Calu3 (cell line): ENCODE measurements around the gene SRRM5. TPM values are rescaled to one million over a fixed set of nuclear protein-coding genes. Genes with fewer than 3 reads are reported as not detected.

Experiments
- BruUV-seq: library from RNA; stranded (reverse); fragments of 400-500 nt; replicated peaks from 2 replicates; lab custom pipeline; 2021; lab: Mats Ljungman, UMichigan
- CTCF ChIA-PET: fragments of 300-600 bp; sonication (Branson Sonifier 250); formaldehyde crosslinking; loops from one replicate; lab custom pipeline; 2022; ENCODE audit warnings: antibody characterized with exemption; lab: Charles Lee
- DNase-seq: peaks from one replicate; pipeline ENCODE4 v3.0.0; 2022
- H3K27ac Mint-ChIP-seq: one replicate; pipeline ENCODE4 v1.8.0; 2022; ENCODE audit warnings: mixed read lengths; ENCODE audit not compliant: unreplicated experiment
- H3K27me3 Mint-ChIP-seq: one replicate; pipeline ENCODE4 v1.8.0; 2022; ENCODE audit warnings: mixed read lengths; ENCODE audit not compliant: unreplicated experiment
- H3K36me3 Mint-ChIP-seq: one replicate; pipeline ENCODE4 v1.8.0; 2022; ENCODE audit warnings: mild to moderate bottlenecking, moderate library complexity, mixed read lengths; ENCODE audit not compliant: insufficient read depth, unreplicated experiment
- H3K4me1 Mint-ChIP-seq: one replicate; pipeline ENCODE4 v1.8.0; 2022; ENCODE audit warnings: mild to moderate bottlenecking, low read depth, mixed read lengths; ENCODE audit not compliant: unreplicated experiment
- H3K4me3 Mint-ChIP-seq: one replicate; pipeline ENCODE4 v1.8.0; 2022; ENCODE audit warnings: mild to moderate bottlenecking, low read depth, moderate library complexity, mixed read lengths; ENCODE audit not compliant: unreplicated experiment
- H3K9me3 Mint-ChIP-seq: one replicate; pipeline ENCODE4 v1.8.0; 2022; ENCODE audit warnings: low read depth, mixed read lengths; ENCODE audit not compliant: unreplicated experiment
- CTCF ChIP-seq: fragments of 200-600 bp; IDR thresholded peaks from one replicate; pipeline ENCODE4 v1.8.0; 2022; ENCODE audit warnings: antibody characterized with exemption; ENCODE audit not compliant: unreplicated experiment
- intact Hi-C: fragments of 100-400 bp; cut with micrococcal nuclease; formaldehyde crosslinking; loops from one replicate; pipeline ENCODE4 v1.10.0; 2022; ENCODE audit not compliant: unreplicated experiment
- total RNA-seq: library from RNA; stranded (reverse); gene quantifications from 2 replicates; pipeline ENCODE4 v1.2.3, GENCODE V29; 2022

The SRRM5 gene
- total RNA-seq, 1 experiment from 2014 or later = 1.9 TPM

GRCh38 chr19:43664018-43664417, 52.1 kb downstream of the SRRM5 start:
- no peak for DNase-seq
- H3K27me3 Mint-ChIP-seq = no peaks in the 10 kb centered on the region
- peaks cover 64% of the 10 kb centered on the region for H3K36me3 Mint-ChIP-seq
- no peak overlapping the region for H3K27ac Mint-ChIP-seq
- intact Hi-C loops = no loop called here
- peaks cover 6% of the 10 kb centered on the region for H3K9me3 Mint-ChIP-seq
- no peak overlapping the region for H3K4me3 Mint-ChIP-seq
- TF ChIP-seq CTCF = no peak
- CTCF ChIA-PET = no interaction called here
- BruUV-seq = no TSS peak
- H3K4me1 Mint-ChIP-seq = peaks cover 13% of the 10 kb centered on the region

Other genes starting within 250 kb of the SRRM5 start
- not detected in 2 replicates for gene TEX101, start 197.2 kb upstream of the SRRM5 start, total RNA-seq
- 6.6 and 6.9 TPM in 2 replicates for gene LYPD3, start 146.5 kb upstream of the SRRM5 start, total RNA-seq
- gene PHLDB3, start 107.3 kb upstream of the SRRM5 start, total RNA-seq = 24.7 and 25.7 TPM in 2 replicates
- 44.8 and 48.4 TPM in 2 replicates for gene ETHE1, start 84.9 kb upstream of the SRRM5 start, total RNA-seq
- gene ZNF575, start 78.9 kb upstream of the SRRM5 start, total RNA-seq = 2.2 and 2.8 TPM in 2 replicates
- 55.8 and 56.8 TPM in 2 replicates for gene XRCC1, start 36.6 kb upstream of the SRRM5 start, total RNA-seq
- 0.17 and 0.76 TPM in 2 replicates for gene PINLYP, start 36.3 kb upstream of the SRRM5 start, total RNA-seq
- 34.2 and 36.1 TPM in 2 replicates for gene IRGQ, start 16.0 kb upstream of the SRRM5 start, total RNA-seq
- gene ZNF576, start 15.5 kb upstream of the SRRM5 start, total RNA-seq = 19.4 and 20.7 TPM in 2 replicates
- 32.8 and 33.2 TPM in 2 replicates for gene ZNF428, start 7.5 kb downstream of the SRRM5 start, total RNA-seq
- 14.5 and 17.5 TPM in 2 replicates for gene CADM4, start 27.8 kb downstream of the SRRM5 start, total RNA-seq
- 78.2 and 147 TPM in 2 replicates for gene PLAUR, start 58.1 kb downstream of the SRRM5 start, total RNA-seq
- gene IRGC, start 104.0 kb downstream of the SRRM5 start, total RNA-seq = not detected in 2 replicates
- gene SMG9, start 142.9 kb downstream of the SRRM5 start, total RNA-seq = 69.1 and 85.5 TPM in 2 replicates
- gene KCNN4, start 168.9 kb downstream of the SRRM5 start, total RNA-seq = 147 and 152 TPM in 2 replicates
- 5.0 and 6.4 TPM in 2 replicates for gene LYPD5, start 190.4 kb downstream of the SRRM5 start, total RNA-seq
- 12.9 and 13.9 TPM in 2 replicates for gene ZNF283, start 215.2 kb downstream of the SRRM5 start, total RNA-seq